ENCODE data around the gene PRSS23. TPM values are rescaled to one million over a fixed set of nuclear protein-coding genes. Genes with fewer than 3 reads are reported as not detected.

The PRSS23 gene
- total RNA-seq, 2 donors from 2014 or later = 90.3 to 253 TPM

GRCh38 chr11:86795949-86796348 is 4.4 kb upstream of the PRSS23 start:
- Histone ChIP-seq H3K9me3 (no peaks in the 10 kb centered on the region), H3K27me3 (replicated peaks; ENCODE audit: insufficient read depth) (no peaks in the 10 kb centered on the region), H3K4me3 (no peak overlapping the region), H3K27ac (no peak overlapping the region), H3K4me1 (ENCODE audit: control insufficient read depth in 1 of 2, low read depth in 2 of 2) (peaks cover 0 to 19% of the 10 kb centered on the region in 2 donors), H3K36me3 (no peaks in the 10 kb centered on the region)
- DNase-seq (ENCODE audit: low spot score) (no peak), ATAC-seq (ENCODE audit: insufficient number of reproducible peaks, low FRiP score, low read depth) (no peak)
- TF ChIP-seq CTCF (IDR thresholded peaks at IDR 0.05) = no peak

GRCh38 chr11:86797133-86797532 is 3.2 kb upstream of the PRSS23 start:
- no peak overlapping the region for H3K4me3 ChIP-seq
- no peaks in the 10 kb centered on the region for H3K27me3 ChIP-seq (replicated peaks; ENCODE audit: insufficient read depth)
- ATAC-seq (ENCODE audit: insufficient number of reproducible peaks, low FRiP score, low read depth) (no peak), DNase-seq (ENCODE audit: low spot score) (no peak)
- TF ChIP-seq CTCF (IDR thresholded peaks at IDR 0.05) = no peak
- H3K9me3 ChIP-seq = no peaks in the 10 kb centered on the region
- H3K36me3 ChIP-seq = no peaks in the 10 kb centered on the region
- H3K4me1 ChIP-seq (ENCODE audit: control insufficient read depth in 1 of 2, low read depth in 2 of 2) = peaks cover 0 to 16% of the 10 kb centered on the region in 2 donors
- no peak overlapping the region for H3K27ac ChIP-seq

GRCh38 chr11:86798988-86799387 is 1.4 kb upstream of the PRSS23 start:
- no peak for TF ChIP-seq CTCF (IDR thresholded peaks at IDR 0.05)
- no peaks in the 10 kb centered on the region for H3K27me3 ChIP-seq (replicated peaks; ENCODE audit: insufficient read depth)
- H3K4me3 ChIP-seq = no peak overlapping the region
- no peaks in the 10 kb centered on the region for H3K36me3 ChIP-seq
- no peaks in the 10 kb centered on the region for H3K9me3 ChIP-seq
- ATAC-seq (ENCODE audit: insufficient number of reproducible peaks, low FRiP score, low read depth) = no peak
- no peak for DNase-seq (ENCODE audit: low spot score)
- peaks cover 5 to 31% of the 10 kb centered on the region in 2 donors for H3K4me1 ChIP-seq (ENCODE audit: control insufficient read depth in 1 of 2, low read depth in 2 of 2)
- peak overlapping the region; percentile 15 to 70 for H3K27ac ChIP-seq

GRCh38 chr11:86799680-86800075 is 664 bp upstream of the PRSS23 start:
- no peaks in the 10 kb centered on the region for H3K9me3 ChIP-seq
- no peak for TF ChIP-seq CTCF (IDR thresholded peaks at IDR 0.05)
- H3K27me3 ChIP-seq (replicated peaks; ENCODE audit: insufficient read depth) = no peaks in the 10 kb centered on the region
- peaks cover 5 to 38% of the 10 kb centered on the region in 2 donors for H3K4me1 ChIP-seq (ENCODE audit: control insufficient read depth in 1 of 2, low read depth in 2 of 2)
- peak overlapping the region; percentile 86 for H3K4me3 ChIP-seq
- ATAC-seq (ENCODE audit: insufficient number of reproducible peaks, low FRiP score, low read depth) (no peak), DNase-seq (ENCODE audit: low spot score) (no peak)
- H3K27ac ChIP-seq = peak overlapping the region; percentile 22 to 70
- H3K36me3 ChIP-seq = no peaks in the 10 kb centered on the region

GRCh38 chr11:86800960-86801272 is 574 bp downstream of the PRSS23 start:
- peak overlapping the region; percentile 86 for H3K4me3 ChIP-seq
- no peak for ATAC-seq (ENCODE audit: insufficient number of reproducible peaks, low FRiP score, low read depth)
- H3K9me3 ChIP-seq = no peaks in the 10 kb centered on the region
- H3K4me1 ChIP-seq (ENCODE audit: control insufficient read depth in 1 of 2, low read depth in 2 of 2) = peaks cover 12 to 51% of the 10 kb centered on the region in 2 donors
- no peaks in the 10 kb centered on the region for H3K36me3 ChIP-seq
- H3K27me3 ChIP-seq (replicated peaks; ENCODE audit: insufficient read depth) = no peaks in the 10 kb centered on the region
- TF ChIP-seq CTCF (IDR thresholded peaks at IDR 0.05) = no peak
- H3K27ac ChIP-seq = peak overlapping the region; percentile 22 to 70
- no peak for DNase-seq (ENCODE audit: low spot score)
